Measurements from ENCODE around the gene EFNB2.

Gene EFNB2

DNA sequence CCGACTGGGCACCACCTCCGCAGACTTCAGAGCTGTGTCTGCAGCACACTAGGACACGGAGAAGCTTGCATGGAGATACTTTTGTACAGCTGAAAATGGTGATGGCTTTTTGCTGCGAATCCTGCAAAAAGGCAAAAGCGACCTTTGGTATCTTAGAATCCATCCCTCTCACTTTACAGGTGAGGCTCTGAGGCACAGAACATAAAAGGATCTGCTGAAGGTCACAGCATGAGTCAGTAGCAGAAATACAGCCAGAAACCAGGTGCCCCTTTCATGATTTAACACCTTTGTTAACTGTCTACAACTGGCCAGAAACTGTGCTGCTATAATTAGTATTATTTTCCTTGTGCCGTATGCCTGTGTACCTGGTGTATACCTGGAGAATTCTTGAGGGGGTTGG is 48.3 kb downstream of the EFNB2 start:
- no peak for DNase-seq

GRCh38 chr13:106486287-106486686 is 49.2 kb downstream of the EFNB2 start:
- DNase-seq = no peak

DNA sequence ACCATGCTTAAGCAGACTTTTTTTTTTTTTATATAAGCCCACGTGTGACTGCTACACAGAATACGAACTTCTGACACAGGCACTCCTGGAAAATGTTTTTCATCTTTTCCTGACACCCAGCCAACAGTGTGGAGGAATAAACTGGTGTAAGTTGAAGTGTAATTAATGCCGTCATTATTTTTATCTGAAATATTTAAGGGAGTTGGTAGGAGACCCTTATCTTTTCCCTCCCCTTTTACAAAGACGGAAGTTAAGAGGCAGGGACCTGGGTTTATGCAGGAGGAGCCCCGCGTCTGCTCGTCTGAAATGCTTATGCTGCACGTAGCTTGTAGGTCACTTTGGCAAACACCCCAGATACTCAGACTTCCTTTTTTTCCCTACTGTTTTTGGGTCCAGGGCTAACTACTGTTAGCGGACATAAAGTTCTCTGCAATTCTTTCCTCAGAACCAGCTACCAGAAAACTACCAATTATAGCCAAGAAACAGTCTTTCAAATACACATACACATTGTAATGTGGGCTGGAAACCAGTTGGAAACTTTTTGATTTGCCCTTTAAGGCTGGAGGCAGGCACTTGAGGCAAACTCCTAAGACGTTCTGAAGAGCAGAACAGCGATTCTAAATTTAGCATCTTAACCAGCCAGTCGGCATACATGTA is 50.8 kb downstream of the EFNB2 start:
- DNase-seq = peak in 2 of 56 donors; percentile 21 to 39

DNA sequence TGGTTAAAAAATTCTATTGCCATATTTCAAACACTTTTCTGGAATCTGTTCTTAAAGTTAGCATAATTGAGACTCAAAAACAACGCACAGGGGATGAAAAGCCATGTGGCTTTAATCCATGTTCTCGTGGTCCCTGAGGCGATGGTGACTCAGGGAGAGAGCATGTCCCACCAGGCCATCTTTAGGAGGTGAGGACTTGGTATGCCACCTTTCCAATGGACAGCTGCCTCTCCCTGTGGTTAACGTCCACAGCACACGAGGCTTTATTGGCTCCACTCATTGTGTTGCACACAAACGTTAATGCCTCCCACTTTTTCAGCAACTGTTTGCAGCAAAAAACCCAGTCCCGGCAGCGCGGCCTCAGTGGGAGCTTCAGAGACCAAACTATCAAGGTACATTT is 51.4 kb downstream of the EFNB2 start:
- DNase-seq = no peak

- no peak for DNase-seq
These were observed 53.5 kb downstream of the EFNB2 start for GRCh38 chr13:106481919-106482318.

- no peak for DNase-seq
These were observed 55.0 kb downstream of the EFNB2 start for GRCh38 chr13:106480351-106480910.

DNA sequence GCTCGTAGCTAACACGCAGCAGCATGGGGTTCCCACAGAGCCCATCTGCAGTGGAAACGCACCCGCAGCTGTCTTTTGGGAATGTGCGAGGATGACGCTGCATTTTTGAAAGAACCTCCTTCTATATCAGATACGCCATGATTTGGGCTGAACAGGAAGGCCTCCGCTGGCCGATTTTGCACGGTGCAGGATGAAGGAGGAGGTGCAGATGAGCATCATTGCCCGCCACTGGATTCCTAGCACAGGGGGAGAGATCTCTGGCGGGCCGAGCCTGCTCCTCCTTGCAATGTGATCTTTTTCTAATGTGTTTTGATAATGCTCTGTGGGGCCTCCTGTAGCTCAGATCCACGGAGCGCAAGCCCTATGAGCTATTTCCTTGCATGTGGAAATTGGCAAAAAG is 55.5 kb downstream of the EFNB2 start:
- no peak for DNase-seq

- DNase-seq = no peak
These were observed 57.3 kb downstream of the EFNB2 start for GRCh38 chr13:106478116-106478515.

DNA sequence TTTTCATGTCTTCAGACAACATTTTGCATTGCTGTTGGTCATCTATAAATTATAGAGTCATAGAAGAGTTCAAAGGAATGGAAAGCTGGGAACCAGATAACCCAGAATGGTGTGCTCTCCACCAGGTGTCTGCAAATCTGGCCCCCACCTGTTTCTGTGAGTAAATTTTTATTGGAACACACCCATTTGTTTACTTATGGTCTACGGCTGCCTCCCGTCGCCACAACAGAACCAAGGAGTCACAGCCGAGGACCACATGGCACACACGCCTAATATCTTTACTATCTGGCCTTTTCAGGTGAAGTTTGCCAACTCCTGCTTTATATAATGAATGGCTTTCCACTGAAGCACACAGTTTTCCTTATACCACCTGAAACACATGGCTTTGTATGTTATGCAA is 58.2 kb downstream of the EFNB2 start:
- no peak for DNase-seq

- no peak for DNase-seq
These were observed 59.6 kb downstream of the EFNB2 start for GRCh38 chr13:106475852-106476251.

GRCh38 chr13:106474912-106475311 is 60.5 kb downstream of the EFNB2 start:
- DNase-seq = no peak

- no peak for DNase-seq
These were observed 62.3 kb downstream of the EFNB2 start for GRCh38 chr13:106473154-106473553.

DNA sequence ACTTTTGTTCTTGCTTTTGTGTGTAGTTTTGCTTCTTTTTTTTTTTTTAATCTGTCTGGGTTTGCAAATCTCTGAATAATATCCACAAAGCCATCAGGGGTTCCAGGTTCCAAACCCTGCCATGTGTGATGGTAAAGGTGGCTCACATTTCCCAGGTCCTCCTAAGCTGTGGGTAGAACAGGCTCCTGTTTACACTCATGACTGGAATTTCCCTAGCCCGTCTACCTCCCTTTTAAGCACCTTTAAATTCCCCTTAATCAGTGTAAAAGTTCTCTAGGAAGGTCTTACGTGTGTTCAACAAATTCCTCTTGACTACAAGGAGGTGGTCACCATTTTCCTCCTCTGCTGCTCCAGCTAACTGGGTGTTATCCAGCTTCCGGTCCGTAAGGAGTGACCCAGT is 62.8 kb downstream of the EFNB2 start:
- no peak for DNase-seq

DNA sequence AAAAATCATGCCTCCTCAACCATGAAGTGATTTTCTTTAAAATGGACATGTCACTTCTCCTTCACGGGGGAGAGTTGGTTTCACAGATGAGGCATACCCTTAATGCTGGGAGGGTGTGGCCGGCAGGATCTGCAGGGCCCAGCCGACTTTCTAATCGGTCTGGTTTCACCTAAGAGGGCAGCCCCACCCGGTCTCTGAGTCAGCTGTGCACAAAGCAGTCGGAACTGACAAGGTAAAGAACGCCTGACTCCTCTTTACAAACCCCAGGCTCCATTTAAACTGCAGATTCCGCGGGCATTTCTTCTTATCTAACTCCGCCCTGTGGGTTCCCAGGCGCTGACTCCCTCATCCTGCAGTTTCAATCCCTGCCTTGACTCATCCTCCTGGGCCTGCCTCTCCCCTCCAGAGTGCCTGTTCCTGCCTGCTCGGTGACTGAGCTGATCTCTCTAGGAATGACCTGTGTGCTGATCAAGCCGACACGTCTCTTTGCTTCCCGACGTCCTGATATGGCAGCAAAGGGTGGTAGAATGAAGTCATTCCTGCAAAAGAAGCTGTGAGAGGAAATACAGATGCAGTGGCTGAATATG is 63.4 kb downstream of the EFNB2 start:
- DNase-seq = peak in 1 of 56 donors; percentile 2

DNA sequence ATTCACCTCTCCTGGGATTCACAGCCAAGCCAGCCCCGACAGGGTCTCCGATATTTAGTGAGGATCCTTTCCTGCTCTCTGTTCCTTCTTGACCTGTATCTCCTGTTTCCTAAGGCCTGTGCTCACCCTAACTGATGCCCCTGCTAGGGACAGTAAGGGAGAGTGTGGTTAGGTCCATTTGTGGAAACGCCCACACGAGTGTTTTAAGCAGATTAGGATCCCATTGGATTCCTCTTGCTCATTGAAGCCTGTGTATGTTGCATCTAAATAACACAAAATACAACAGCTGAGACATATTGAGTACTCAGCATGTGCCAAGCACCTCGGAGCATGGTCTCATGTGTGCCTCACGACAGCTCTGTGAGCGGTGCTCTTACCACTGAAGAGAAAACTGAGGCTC is 64.9 kb downstream of the EFNB2 start:
- no peak for DNase-seq

- peak in 1 of 56 donors; percentile 6 for DNase-seq
These were observed 66.5 kb downstream of the EFNB2 start for GRCh38 chr13:106468744-106469590.

- peak in 50 of 56 donors; percentile 5 to 75 (median 28) for DNase-seq
These were observed 67.3 kb downstream of the EFNB2 start for GRCh38 chr13:106468207-106468606.

DNA sequence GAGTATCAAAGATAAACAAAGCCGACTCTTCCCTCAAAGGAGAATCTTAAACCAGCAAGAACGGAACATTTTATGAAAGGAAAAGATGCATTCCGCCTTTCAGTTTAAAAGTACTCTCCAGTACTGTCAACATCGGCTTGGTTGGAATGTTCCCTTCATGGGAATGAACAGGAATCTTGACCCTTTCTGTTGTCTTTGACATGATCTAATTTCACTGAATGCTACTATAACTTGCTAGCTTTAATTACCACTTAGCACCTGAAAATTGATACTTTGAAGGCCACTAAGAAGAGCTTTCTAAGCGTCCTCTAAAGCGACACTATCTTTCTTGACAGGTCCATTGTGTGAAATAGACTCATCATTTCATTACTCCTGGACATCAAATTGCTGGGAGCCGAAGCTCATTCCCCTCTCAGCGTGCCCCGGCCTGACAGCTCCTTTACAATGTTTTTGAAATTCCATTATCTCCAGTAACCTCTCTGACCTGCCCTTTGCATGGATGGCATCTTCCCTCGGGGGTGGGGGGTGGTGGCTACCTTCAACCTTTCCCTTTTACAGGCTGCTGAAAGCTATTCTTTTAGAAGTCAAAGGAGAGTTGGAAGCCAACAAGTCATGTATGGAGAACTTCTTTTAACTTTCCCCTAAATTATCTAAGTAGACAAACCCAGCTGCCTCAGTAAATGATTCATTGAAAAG is 67.9 kb downstream of the EFNB2 start:
- DNase-seq = no peak

DNA sequence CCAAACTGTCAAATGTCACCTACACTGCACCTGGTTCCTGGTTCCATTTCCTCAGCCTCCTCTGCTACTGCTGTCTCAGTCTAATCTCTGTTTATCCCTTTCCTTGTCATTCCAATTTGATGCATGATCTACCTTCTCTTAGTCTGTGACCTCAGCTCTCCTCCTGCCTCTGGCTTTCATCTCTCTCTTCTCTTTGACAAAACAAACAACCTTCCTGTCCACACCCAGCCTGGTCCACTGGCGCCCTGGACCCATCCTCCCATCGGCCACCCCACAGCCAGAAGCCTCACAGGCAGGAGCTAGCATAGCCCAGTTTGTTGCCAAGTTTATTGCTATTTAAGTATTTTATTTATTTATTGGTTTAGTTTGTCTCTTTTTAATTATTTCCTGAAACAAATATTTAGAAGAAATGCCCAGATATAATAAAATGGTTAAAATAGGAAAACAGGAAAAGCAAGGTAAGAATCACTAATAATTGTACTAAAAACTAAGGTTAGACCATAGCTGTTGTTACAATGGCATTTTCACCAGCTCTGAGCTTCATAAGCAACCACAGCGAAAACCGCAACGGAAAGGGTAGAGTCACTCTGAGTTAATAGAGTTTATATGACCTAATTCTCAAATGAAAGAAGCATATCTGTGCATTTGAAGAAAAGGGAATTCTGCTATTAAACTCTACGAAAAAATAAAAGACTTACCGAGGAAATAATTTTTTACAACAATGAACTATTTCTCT is 68.6 kb downstream of the EFNB2 start:
- no peak for DNase-seq

- DNase-seq = no peak
These were observed 71.4 kb downstream of the EFNB2 start for GRCh38 chr13:106464076-106464475.

DNA sequence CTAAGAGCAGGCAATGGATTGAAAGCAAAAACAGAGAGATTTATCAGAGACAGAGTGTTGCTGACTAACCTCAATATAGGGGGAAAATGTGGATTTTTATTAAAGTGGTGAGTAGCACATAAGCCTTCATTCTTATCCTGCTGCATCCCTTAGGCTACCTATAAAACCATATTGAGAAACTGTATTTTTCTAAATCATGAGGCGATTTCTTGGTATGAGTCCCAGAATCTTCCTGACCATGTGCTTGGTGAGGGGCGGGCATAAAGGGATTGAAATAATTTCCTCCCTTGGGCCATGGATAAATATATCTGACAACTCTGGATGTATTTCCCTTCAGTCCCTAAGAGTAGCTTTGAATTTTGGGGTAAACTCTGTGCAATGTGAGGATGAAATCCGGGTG is 72.8 kb downstream of the EFNB2 start:
- DNase-seq = no peak

Measured in amygdala (tissue), 56 donors.